Skin of body (tissue), 2 donors: ENCODE measurements around the gene TMED7. TPM values are rescaled to one million over a fixed set of nuclear protein-coding genes. Genes with fewer than 3 reads are reported as not detected.
"Not testable (repeated sequence)": the region's sequence is repeated elsewhere in the genome, so short reads cannot be mapped to it uniquely, and the experiment has no call there.

Source experiments
- DNase-seq: peaks from one replicate; lab custom pipeline; 2025; lab: John Stamatoyannopoulos, UW
- total RNA-seq: library from RNA; depleted of rRNA; stranded (reverse); fragments of >200 nt; gene quantifications from one replicate; pipeline ENCODE4 v1.2.3, GENCODE V29; 2014

The TMED7 gene
- 64.7 TPM for total RNA-seq

- peak; percentile 99 for DNase-seq
Observed at GRCh38 chr5:115625579-115626444, at the start of gene TMED7. TSS of gene TMED7 (minus strand) at chr5:115626036. CDS start at chr5:115625792, 244 bp downstream.

DNA sequence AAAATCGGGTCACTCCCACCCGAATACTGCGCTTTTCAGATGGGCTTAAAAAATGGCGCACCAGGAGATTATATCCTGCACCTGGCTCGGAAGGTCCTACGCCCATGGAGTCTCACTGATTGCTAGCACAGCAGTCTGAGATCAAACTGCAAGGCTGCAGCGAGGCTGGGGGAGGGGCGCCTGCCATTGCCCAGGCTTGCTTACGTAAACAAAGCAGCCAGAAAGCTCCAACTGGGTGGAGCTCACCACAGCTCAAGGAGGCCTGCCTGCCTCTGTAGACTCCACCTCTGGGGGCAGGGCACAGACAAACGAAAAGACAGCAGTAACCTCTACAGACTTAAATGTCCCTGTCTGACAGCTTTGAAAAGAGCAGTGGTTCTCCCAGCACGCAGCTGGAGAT, 48.9 kb upstream of the TMED7 start:
- not testable (repeated sequence) for DNase-seq

GRCh38 chr5:115673596-115673995, 47.8 kb upstream of the TMED7 start:
- DNase-seq: no peak

DNA sequence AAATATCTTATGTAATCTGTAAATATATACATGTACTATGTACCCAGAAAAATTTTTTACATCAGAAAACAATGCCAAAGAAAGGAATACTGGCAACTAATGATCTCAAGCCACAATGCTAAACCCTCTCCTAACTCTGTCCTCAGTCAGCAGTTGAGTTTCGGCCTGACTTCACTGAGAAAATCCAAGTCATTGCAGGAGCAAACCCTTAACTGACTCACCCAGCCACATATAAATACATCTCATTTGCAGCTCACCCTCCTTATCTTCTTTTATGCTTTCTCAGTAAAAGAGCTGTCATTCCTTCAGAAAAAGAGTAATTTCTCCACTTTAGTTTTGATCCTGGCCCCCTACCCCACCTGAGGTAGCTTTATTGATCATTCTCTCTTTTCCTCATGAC, 46.1 kb upstream of the TMED7 start:
- no peak for DNase-seq

DNA sequence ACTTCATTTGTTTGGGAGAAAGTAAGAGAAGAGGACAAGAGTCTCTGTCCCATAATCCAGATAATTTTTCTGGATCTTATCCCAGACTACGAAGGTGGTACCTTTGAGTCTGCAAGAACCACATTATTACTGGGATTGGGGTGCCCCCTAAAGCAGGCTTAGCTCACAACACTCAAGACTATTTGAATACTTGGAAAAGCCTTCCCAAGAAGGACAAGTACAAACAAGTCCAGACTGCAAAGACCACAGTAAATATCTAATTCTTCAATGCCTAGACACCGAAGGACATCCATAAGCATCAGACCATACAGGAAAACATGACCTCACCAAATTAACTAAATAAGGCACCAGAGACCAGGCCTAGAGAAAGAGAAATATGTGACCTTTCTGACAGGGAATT, 40.2 kb upstream of the TMED7 start:
- DNase-seq: no peak

DNA sequence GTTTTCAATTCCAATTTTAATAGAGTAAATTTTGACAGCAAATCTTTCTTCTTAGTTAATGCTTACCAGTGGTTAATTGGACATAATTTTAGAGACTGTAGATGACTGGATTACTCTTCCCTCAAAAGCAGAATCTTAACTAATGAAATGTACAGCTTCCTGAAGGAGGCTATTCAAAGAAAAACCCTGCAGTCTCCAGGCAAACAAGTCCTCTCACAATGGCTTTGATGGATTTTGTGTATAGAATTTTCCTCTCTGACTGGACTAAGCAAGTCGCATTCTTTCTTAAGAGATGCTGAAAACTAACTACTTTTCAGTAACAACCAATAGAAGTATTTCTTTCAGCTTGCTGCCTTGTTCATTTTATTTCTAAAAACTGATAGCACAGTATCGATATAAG, 35.7 kb upstream of the TMED7 start:
- no peak for DNase-seq

GRCh38 chr5:115661101-115661500, 35.3 kb upstream of the TMED7 start:
- peak; percentile 57 for DNase-seq

GRCh38 chr5:115657881-115658233, 32.0 kb upstream of the TMED7 start:
- no peak for DNase-seq

DNA sequence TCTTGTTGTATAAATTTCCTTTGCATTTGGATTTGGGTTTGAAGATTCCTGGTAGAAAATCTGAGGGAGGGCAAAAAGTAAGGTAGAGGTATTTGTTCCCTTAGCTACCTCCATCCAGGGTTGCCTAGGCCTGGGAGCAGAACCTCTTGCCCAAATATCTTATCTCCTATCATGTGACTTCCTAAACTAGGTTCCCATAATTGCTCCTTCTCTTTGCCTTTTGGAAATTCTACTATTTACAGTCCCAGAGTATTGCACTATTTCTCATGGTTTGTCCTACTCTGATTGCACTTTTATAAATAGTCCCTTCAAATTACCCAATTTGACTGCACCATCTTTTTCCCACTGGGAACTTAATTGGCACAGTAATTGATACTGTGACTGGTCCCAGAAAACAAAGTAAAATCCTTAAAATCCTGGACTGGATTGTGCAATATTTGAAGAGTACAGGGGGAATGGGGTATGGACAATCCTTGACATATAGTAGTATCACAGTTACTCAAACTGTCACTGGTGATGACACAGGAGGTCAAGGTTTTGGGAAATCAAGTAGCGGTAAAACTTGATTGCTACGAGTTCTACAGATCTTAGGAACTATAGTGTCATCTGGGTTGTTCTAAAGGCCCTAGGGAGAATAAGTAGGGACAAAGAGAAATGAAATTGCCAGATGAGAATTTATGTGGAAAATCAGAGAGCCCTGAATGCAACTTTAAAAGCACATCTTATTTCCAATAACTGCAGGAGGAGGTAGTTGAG, 31.5 kb upstream of the TMED7 start:
- DNase-seq: no peak

- DNase-seq: no peak
Observed at GRCh38 chr5:115656404-115656803, 30.6 kb upstream of the TMED7 start.

DNA sequence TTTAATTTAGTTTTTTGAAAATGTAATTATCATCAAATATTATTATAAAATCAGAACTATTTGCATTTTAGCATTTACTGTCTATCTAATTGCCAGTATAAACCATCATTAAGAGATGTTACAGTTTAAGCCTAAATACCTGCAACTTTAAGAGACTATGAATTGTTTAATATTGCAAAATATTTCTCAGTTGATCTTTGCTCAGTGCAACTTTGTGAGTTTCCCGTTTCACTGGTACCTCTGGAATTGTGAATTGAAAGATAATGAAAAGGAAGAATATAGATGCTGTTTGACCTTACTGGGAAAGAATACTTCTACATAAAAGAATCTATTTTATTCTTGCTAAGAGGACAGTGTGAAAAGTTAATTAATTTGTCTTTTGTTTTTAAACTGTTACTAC, 30.2 kb upstream of the TMED7 start:
- no peak for DNase-seq

GRCh38 chr5:115649541-115649940, 23.7 kb upstream of the TMED7 start:
- DNase-seq: no peak

DNA sequence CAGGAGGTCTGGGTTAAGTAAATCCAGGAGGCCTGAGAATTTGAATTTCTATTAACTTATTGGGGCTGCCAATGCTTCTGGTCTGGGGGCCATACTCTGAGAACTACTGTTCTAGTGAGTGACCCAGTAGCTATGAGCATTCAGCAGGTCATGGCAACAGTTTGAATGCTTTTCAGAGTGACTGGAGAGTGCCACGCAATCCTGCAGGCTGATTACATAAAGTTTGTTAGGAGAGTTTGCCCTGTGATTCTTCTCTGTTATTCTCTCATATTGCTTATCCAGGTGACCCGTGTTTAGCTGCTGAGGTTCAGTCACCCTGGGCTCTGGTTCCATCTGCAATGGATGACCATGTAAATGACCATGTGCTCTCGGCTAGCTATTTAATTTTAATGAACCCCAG, 22.2 kb upstream of the TMED7 start:
- DNase-seq: no peak

GRCh38 chr5:115645386-115645785, 19.6 kb upstream of the TMED7 start:
- not testable (repeated sequence) for DNase-seq

DNA sequence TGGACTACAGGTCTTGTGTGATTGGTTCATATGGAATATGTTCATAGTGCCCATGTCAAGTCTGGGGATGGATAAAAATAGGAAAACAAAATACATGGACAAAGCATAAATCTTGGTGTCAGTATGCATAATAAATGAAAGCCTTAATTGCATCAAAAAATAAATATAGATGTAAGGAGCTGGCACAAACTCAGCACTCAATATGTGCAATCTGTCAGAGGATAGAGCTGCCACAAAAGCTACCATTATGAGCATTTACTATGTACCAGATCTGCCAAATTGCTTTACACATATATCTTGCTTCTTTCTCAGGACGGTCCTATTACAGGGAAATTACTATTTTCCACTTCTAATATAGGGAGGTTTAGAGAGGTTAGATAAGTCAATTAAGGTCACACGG, 18.2 kb upstream of the TMED7 start:
- DNase-seq: no peak

DNA sequence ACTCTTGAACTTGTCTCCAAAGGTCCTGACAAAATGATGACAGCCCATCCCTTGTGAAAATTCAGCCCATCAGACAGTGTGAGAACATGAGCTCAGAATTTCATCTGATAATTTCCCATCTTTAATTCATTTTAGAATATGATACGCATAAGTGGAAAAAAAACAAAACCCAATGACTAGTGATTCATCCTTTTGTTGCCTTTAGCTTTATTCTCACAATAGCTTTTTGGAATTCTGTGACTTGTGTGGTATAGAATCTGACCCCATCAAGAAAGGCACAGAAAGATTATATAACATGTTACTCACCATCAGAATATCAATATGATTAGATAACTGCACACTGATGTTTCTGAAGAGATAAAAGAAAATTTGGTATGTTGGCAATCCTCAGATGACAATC, 16.1 kb upstream of the TMED7 start:
- DNase-seq: no peak

DNA sequence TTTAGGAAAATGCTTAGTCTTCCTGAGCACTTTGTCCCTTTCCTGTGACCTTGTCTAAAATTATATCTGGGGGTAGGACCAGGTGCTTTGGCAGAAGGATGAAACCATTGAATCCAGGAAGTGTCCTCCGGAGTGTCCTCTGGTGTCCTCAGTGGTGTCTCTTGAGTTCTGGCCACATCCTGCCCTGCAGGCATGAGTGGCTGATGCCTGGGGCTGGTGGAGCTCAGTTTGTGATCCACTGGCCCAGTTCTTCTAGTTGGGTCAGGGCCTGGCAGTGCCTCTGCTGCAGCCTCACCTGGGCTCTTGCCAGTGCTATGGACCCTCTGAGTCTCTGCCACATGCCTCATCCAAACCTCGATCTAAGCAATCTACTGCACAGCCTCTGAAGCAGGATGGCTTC, 14.4 kb upstream of the TMED7 start:
- DNase-seq: no peak

DNA sequence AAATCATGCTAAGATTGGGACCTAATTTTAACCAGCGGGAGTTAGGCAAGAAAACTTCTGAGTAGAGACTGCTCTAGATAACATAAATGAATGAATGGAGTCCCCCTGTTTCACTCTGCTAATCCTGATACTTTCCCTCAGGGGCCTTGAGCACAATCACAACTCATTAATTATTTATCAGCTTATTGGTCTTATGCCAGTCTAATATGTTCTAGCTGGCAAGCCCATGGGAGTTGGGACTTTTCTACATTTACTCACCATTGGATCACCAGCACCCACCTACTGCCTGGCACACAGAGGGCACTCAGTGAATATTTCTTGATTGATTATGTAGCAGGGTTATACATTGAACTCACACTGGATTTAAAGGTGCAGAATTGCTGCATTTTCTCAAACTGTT, 13.5 kb upstream of the TMED7 start:
- no peak for DNase-seq

DNA sequence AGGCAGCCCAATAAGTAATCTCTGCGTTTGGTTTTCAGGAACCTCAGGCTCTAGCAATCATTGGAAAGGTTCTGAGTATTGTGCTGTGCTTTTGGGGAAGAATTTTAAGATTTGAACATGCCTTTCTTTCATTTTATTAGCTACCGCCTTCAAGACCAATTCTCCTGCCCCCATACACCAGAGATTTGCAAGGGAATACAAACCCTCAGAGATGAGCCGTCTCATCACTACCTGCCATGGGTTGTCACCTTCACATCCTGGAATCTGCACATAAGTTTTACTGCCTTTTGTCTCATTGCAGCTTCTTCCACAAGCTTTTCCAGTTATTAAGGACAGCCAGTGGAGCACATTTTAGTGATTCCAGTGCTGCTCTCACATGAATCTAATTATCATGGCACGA, 11.7 kb upstream of the TMED7 start:
- DNase-seq: no peak

- no peak for DNase-seq
Observed at GRCh38 chr5:115636008-115636407, 10.2 kb upstream of the TMED7 start.

DNA sequence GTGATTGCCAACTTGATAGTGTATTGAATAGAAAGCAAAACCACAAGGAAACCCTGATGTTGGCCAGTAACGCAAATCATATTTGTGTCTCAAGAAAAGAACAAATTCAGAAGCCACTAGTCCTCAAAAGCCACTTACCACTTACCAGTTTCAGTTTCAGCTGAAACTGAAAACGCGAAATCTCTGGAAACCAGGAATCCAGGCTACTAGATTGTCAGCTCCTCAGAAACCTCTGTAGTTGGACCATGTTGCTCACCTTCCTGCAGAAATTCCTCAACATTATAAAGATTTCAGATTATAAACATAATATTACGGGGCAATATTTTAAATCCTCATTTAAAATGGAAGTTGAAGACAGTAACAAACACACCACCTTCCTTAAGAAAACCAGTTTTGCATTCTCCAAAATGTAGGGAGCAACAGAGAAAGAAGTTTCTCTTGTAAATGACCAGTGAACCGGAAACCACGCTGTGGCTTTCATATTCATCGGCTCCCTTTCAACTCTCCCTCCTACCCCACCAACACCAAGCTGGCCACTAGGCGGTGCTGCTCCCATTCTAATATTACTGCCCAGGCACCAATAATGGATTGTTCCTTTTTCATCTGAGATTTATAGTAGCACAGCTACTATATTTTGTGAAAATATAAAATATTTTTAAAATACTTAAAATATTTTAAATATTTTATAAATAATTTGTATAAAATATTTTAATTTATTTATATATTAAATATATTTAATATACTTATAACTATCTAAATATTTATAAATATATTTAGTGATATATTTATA, 8.7 kb upstream of the TMED7 start:
- peak; percentile 82 for DNase-seq

- no peak for DNase-seq
Observed at GRCh38 chr5:115629903-115630302, 4.1 kb upstream of the TMED7 start.
